Uterus (tissue), 4 donors: ENCODE data around the gene KRT86. TPM values are rescaled to one million over a fixed set of nuclear protein-coding genes. Genes with fewer than 3 reads are reported as not detected.

Source experiments
- DNase-seq, 2 donors: peaks; one replicate each; pipeline ENCODE4 v3.0.0-alpha.2; 2019 to 2020
- H3K27ac ChIP-seq, 2 donors: fragments of 200-600 bp; sonication (generic); 1 replicate in 1 of 2; 2 replicates in 1 of 2; pipeline ENCODE4 v1.5.1; 2016 to 2018
- H3K27me3 ChIP-seq, 2 donors: fragments of 200-600 bp; sonication (generic); one replicate each; pipeline ENCODE4 v1.5.1; 2018 to 2019; ENCODE audit warnings: control low read depth in 1 of 2
- H3K36me3 ChIP-seq, 2 donors: fragments of 200-600 bp; sonication (generic); one replicate each; pipeline ENCODE4 v1.5.1; 2019; ENCODE audit warnings: control low read depth in 1 of 2
- H3K4me1 ChIP-seq, 2 donors: fragments of 200-600 bp; sonication (generic); one replicate each; pipeline ENCODE4 v1.5.1; 2018 to 2019; ENCODE audit warnings: control low read depth in 1 of 2
- H3K4me3 ChIP-seq, 2 donors: fragments of 200-600 bp; sonication (generic); 1 replicate in 1 of 2; 2 replicates in 1 of 2; pipeline ENCODE4 v1.5.1; 2018 to 2019; ENCODE audit warnings: mild to moderate bottlenecking in 1 of 2
- H3K9me3 ChIP-seq, 2 donors: fragments of 200-600 bp; sonication (generic); one replicate each; pipeline ENCODE4 v1.5.1; 2019; ENCODE audit warnings: control low read depth in 1 of 2
- CTCF ChIP-seq, 4 experiments: fragments of 200-600 bp in 2 of 4; fragments of 450-650 bp in 2 of 4; sonication (generic) in 2 of 4; IDR thresholded peaks; one replicate each; pipeline ENCODE4 v1.5.1; 2016 to 2019; ENCODE audit warnings: antibody characterized with exemption in 4 of 4, mild to moderate bottlenecking in 2 of 4, moderate library complexity in 1 of 4
- POLR2A ChIP-seq, 2 donors: fragments of 450-650 bp; IDR thresholded peaks; one replicate each; pipeline ENCODE4 v1.6.1; 2016; ENCODE audit warnings: antibody characterized with exemption in 2 of 2, mild to moderate bottlenecking in 1 of 2, moderate library complexity in 1 of 2
- intact Hi-C: fragments of 100-400 bp; cut with DNase I; formaldehyde crosslinking; loops from one replicate; pipeline ENCODE4 v1.15.1; 2023; ENCODE audit warnings: low total_unique reads
- total RNA-seq, 4 donors: library from RNA; depleted of rRNA in 3 of 4; stranded (reverse); fragments of >200 nt in 3 of 4; gene quantifications; one replicate each; pipeline versions ENCODE4 v1.1.0 to v1.2.4, GENCODE V29; 2014 to 2023
- donor health status: DM: yes; HTN: yes; CAD: no.

The KRT86 gene
- total RNA-seq, 4 donors from 2014 or later, result 0.35 TPM; not detected in 3

GRCh38 chr12:52243259-52243855 is 31.1 kb upstream of the KRT86 start:
- Histone ChIP-seq H3K27ac (peak overlapping the region in 1 of 2 donors; percentile 55), H3K4me1 (peaks cover 4 to 7% of the 10 kb centered on the region in 2 donors), H3K27me3 (no peaks in the 10 kb centered on the region), H3K36me3 (no peaks in the 10 kb centered on the region), H3K9me3 (no peaks in the 10 kb centered on the region), H3K4me3 (no peak overlapping the region)
- intact Hi-C loops, result no loop called here
- DNase-seq, result no peak
- no peak for TF ChIP-seq POLR2A (IDR thresholded peaks at IDR 0.05)
- TF ChIP-seq CTCF (IDR thresholded peaks at IDR 0.05), result no peak

GRCh38 chr12:52243856-52244614 is 30.4 kb upstream of the KRT86 start:
- H3K9me3 ChIP-seq, result no peaks in the 10 kb centered on the region
- no peak for TF ChIP-seq CTCF (IDR thresholded peaks at IDR 0.05)
- no peak for TF ChIP-seq POLR2A (IDR thresholded peaks at IDR 0.05)
- peak overlapping the region; percentile 55 to 68 for H3K27ac ChIP-seq
- H3K4me1 ChIP-seq, result peaks cover 4 to 7% of the 10 kb centered on the region in 2 donors
- peak; percentile 67 to 84 for DNase-seq
- no peak overlapping the region for H3K4me3 ChIP-seq
- intact Hi-C loops, result no loop called here
- no peaks in the 10 kb centered on the region for H3K36me3 ChIP-seq
- no peaks in the 10 kb centered on the region for H3K27me3 ChIP-seq

- Histone ChIP-seq H3K4me3 (no peak overlapping the region), H3K36me3 (no peaks in the 10 kb centered on the region), H3K27me3 (no peaks in the 10 kb centered on the region), H3K27ac (peak overlapping the region; percentile 55 to 68), H3K4me1 (peaks cover 4 to 7% of the 10 kb centered on the region in 2 donors), H3K9me3 (no peaks in the 10 kb centered on the region)
- no peak for DNase-seq
- intact Hi-C loops, result no loop called here
- TF ChIP-seq CTCF (IDR thresholded peaks at IDR 0.05) (no peak), POLR2A (IDR thresholded peaks at IDR 0.05) (no peak)
Observed at GRCh38 chr12:52244615-52244994, 29.8 kb upstream of the KRT86 start.

GRCh38 chr12:52245259-52245961 is 29.0 kb upstream of the KRT86 start:
- Histone ChIP-seq H3K4me3 (no peak overlapping the region), H3K36me3 (no peaks in the 10 kb centered on the region), H3K27ac (no peak overlapping the region), H3K9me3 (no peaks in the 10 kb centered on the region), H3K27me3 (no peaks in the 10 kb centered on the region), H3K4me1 (peaks cover 4 to 7% of the 10 kb centered on the region in 2 donors)
- intact Hi-C loops, result no loop called here
- no peak for DNase-seq
- no peak for TF ChIP-seq POLR2A (IDR thresholded peaks at IDR 0.05)
- no peak for TF ChIP-seq CTCF (IDR thresholded peaks at IDR 0.05)
